ENCODE results near the gene EHBP1L1.
"Not testable (repeated sequence)": the region's sequence is repeated elsewhere in the genome, so short reads cannot be mapped to it uniquely, and the experiment has no call there.

Gene EHBP1L1

DNA sequence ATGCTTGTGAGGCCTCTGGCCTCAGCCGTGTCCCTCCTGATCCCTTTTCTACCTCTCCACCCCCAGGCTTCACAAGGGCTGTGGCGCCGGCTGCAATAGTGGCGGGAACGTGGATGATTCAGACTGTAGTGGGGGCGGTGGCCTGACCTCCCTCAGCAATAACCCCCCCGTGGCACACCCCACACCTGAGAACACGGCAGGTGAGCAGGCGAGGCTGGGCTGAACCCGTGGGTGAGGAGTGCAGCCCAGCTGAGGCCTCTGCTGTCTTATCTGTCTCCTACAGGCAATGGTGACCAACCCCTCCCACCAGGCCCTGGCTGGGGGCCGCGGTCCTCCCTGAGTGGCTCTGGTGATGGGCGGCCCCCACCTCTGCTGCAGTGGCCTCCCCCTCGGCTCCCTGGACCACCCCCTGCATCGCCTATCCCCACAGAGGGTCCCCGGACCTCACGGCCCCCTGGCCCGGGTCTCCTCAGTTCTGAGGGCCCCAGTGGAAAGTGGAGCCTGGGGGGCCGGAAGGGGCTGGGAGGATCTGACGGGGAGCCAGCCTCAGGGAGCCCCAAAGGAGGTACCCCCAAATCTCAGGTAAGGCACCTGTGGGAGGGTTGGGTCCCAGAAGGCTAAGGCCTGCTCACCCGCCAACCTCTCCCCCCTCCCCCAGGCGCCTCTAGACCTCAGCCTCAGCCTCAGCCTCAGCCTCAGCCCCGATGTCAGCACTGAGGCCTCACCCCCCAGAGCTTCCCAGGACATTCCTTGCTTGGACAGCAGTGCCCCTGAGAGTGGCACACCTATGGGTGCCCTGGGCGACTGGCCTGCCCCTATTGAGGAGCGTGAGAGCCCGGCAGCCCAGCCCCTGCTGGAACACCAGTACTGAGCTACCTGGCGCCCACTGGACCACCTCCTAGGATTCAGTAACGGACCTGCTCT lies 60.5 kb downstream of the EHBP1L1 start:
- DNase-seq (ENCODE audit: low read depth, low spot score), result no peak

DNA sequence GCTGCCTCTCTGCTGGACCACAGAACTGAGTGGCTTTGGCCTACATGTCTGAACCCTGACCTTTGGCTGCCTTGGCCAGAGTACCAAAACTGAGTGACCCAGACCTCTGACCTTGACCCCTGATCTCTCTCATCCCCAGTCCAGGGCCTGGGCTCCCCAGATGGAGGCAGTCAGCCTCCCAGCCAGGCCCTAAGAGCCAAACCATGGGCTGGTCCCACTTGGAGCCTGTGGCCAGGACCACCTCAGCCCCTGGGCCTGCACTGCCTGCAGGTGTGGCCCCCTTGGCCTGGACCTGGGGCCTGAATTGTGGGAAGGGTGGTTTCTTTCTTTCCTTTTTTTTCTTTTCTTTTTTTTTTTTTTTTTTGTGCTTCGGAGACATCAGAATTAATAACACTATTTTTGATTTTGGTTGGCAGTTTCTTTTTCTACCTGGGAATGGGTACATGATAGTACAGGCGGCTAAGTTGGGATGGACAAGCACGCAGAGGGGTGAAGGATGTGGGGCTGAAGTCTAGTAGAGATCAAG lies 61.2 kb downstream of the EHBP1L1 start:
- no peak for DNase-seq (ENCODE audit: low read depth, low spot score)

DNA sequence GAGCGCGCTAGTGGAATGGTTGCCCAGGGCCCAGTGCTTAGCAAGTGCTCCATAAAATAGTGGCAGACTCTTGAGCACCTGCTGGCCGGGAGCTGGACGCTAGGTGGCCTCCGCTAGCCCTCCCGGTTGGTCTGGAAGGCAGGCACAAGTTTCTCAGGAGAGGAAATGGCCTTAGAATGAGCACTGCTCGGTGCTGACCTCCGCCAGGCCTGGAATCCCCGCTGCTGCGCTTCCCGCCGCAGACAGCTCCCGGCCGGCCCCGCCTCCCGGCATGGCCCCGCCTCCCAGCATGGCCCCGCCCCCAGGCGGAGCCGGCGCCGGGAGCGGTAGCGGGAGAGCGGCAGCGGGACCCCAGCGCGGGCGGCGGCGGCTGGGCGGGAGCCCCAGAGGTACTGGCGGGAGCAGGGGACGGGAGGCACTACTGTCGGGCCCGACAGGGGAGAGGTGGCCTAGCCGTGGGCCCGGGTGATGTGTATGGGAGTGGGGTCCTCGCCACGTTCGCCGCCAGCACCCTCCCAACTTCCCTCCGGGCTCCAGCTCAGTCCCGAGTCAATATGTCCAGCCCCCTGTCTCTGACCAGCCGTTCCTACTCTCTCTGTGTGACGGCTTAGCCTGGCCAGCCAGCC lies 62.1 kb downstream of the EHBP1L1 start, which contains the start of gene SIPA1:
Gene SIPA1 (plus strand): TSS at position 308 of the 626 bp plus-strand sequence. CDS start 2,821 bp downstream, outside the sequence.
- DNase-seq (ENCODE audit: low read depth, low spot score), result peak; percentile 44

DNA sequence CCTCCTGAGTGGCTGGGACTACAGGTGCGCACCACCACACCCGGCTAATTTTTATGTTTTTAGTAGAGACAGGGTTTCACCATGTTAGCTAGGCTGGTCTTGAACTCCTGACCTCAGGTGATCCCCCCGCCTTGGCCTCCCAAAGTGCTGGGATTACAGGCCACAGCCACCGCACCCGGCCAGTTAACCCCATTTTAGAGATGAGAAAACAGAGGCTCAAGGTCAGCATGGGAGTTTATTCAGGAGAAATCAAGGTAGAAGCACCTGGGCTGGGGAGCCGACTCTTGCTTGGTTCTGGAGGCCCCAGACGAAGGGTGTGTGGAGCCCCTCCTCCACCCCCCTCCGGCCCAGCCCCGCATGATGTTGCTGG lies 63.4 kb downstream of the EHBP1L1 start:
- DNase-seq (ENCODE audit: low read depth, low spot score), result not testable (repeated sequence)

DNA sequence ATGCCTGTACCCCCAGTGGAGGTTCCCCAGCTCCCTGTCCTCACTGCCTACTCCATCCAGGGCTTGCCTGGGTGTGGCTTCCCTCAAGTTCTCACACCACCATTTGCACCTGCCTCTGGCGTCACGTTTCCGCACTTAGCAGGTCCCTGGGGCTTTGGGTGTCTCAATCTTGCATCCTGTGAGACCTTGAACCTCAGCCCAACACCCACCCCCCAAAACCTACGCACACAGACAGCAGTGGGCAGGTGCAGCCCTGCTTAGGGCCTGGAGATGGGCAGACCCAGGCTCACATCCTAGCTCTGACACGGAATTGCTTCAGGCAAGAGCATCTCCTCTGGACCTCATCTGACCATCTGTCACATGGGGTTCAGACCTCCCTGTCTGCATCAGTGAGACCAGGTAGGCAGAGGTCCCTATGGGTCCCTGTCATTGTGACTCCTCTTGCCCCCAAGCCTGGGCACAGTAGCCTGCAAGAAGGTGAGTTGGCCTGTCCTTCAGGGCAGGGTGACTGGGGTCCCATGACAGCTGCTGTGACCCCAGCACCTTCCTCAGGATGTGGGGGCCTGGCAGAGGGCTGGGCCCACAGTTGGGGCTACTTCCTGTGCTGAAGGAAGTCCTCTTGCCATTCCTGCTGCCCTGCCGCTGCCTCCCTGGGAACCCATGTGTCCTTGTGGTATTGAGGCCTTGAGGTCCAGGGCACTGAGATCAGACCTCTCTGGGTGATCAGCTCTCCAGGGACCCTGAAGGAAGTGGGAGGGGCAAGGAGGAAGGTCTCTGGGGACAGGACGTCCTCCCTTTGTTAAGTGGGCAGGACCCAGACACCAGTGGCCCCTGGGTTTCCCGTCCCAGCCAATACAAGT lies 64.0 kb downstream of the EHBP1L1 start:
- DNase-seq (ENCODE audit: low read depth, low spot score), result no peak

DNA sequence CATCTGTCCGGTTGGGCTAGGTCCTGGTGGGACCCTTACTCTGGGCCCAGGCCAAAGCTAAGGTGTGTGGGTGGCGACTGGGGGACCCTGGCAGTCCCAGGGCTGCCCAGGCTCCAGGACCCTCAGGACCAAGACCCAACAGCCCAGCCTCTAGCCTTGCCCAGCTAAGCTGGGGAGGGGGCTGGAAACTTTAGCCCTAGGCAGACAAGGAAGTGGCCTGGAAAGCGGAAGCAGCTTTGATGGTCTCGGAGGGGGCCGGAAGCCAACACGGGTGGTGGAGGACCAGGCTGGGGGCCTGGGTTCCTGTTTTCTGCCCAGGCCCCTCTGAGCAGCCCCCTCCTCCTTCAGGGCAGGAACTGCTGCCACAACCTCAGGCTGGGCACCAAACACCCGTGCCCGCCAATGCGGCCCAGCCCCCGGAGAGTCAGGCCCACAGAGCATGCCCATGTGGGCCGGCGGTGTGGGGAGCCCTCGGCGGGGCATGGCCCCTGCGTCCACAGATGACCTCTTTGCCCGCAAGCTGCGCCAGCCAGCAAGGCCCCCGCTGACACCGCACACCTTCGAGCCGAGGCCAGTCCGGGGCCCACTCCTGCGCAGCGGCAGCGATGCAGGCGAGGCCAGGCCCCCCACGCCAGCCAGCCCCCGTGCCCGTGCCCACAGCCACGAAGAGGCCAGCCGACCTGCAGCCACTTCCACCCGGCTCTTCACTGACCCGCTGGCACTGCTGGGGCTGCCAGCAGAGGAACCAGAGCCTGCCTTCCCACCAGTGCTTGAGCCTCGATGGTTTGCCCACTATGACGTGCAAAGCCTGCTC lies 64.8 kb downstream of the EHBP1L1 start:
- DNase-seq (ENCODE audit: low read depth, low spot score), result no peak

DNA sequence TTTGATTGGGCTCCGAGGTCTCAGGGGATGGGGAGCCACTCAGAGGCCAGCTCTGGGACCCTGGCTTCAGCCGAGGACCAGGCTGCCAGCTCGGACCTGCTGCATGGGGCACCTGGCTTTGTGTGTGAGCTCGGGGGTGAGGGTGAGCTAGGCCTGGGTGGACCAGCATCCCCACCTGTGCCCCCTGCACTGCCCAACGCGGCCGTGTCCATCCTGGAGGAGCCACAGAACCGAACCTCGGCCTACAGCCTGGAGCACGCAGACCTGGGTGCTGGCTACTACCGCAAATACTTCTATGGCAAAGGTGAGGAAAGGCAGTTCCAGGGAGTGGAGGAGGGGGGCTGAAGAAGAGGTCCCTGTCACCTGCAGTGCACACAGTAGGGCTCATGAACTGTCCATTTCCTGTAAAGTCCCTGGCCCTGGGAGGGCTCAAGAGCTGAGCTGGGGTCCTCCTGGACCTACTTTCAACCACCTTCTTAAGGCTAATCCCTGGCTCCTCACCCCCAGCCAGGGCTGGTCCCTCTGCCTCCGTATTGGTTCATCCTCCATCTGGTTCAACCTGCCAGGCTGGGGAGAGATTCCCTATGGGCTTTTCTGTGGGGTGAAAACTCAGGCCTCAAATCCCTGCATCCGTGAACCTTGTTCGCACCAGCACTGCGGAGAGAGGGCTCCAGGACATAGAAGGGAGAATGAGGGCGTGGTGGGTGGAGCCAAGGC lies 65.6 kb downstream of the EHBP1L1 start:
- no peak for DNase-seq (ENCODE audit: low read depth, low spot score)

Measured in activated naive CD8-positive, alpha-beta T cell treated with anti-CD3 and anti-CD28 coated beads, Interleukin-2, amount 50 U/mL, for 16 hours (primary cell).